H1 (cell line): Measurements from ENCODE around the gene TGM4. TPM values are rescaled to one million over a fixed set of nuclear protein-coding genes. Genes with fewer than 3 reads are reported as not detected.

Experiments
- polyA plus RNA-seq, 7 experiments: library from polyadenylated mRNA; depleted of rRNA in 3 of 7; stranded (reverse) in 5 of 7; unstranded in 2 of 7; fragments of >200 nt in 5 of 7; fragments of 200-250 nt in 2 of 7; gene quantifications; 1 replicate in 5 of 7; 2 replicates in 1 of 7; 4 replicates in 1 of 7; pipeline versions ENCODE4 v1.2.1 to v1.2.3, GENCODE V29; 2011 to 2013; ENCODE audit warnings: missing spikeins in 2 of 7, mixed read lengths in 2 of 7
- total RNA-seq: library from RNA; stranded (reverse); fragmentation: NEBNext Ultra II Directional; extraction: Animal tissue kit (Norgen Biotek cat#: 25700); gene quantifications from 2 replicates; pipeline ENCODE4 v1.2.1, GENCODE V29; 2021
- TF ChIP-seq, protein P1 (sequence below): fragments of 300-600 bp; sonication (generic); IDR thresholded peaks from 2 replicates; pipeline ENCODE4 v1.7.1; 2012; ENCODE audit warnings: low read length, moderate library complexity, mild to moderate bottlenecking, inconsistent platforms; ENCODE audit not compliant: insufficient replicate concordance

The TGM4 gene
- total and polyA plus RNA-seq, 2 of the 8 experiments (the other 6 are each of a cell fraction or from before 2014, with no cell fraction given) = 0.02 TPM; not detected in 1

DNA sequence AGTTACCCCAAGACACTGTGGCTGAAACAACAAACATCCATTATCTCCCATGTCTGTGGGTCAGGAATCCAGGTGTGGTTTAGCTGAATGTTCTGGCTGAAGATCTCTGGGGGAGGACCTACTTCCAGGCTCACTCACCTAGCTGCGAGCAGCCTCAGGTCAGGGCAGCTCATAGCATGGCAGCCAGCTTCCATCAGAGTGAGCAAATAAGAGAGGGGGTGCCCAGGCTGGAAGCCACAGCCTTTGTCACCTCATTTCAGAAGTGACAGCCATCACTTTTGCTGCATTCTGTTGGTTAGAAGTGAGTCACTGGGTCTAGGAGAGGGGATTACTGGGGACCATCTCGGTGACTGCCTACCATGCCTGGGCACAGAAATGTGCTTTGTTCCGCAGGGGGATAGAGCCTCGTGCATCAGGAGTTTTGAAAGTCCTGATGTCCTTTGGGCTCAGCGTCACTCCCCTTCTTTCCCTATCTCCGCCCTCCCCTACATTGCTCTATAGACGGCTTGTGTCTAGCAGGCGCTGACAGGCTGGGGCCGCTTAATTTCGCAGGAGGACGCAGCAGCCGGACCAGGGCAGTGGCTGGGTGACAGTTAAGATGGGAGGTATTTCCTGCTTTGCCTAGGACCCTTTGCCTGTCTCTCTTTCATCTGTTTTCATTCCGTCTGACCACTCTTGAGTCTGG lies 25.4 kb downstream of the TGM4 start (continued):
- TF ChIP-seq, protein P1, sequence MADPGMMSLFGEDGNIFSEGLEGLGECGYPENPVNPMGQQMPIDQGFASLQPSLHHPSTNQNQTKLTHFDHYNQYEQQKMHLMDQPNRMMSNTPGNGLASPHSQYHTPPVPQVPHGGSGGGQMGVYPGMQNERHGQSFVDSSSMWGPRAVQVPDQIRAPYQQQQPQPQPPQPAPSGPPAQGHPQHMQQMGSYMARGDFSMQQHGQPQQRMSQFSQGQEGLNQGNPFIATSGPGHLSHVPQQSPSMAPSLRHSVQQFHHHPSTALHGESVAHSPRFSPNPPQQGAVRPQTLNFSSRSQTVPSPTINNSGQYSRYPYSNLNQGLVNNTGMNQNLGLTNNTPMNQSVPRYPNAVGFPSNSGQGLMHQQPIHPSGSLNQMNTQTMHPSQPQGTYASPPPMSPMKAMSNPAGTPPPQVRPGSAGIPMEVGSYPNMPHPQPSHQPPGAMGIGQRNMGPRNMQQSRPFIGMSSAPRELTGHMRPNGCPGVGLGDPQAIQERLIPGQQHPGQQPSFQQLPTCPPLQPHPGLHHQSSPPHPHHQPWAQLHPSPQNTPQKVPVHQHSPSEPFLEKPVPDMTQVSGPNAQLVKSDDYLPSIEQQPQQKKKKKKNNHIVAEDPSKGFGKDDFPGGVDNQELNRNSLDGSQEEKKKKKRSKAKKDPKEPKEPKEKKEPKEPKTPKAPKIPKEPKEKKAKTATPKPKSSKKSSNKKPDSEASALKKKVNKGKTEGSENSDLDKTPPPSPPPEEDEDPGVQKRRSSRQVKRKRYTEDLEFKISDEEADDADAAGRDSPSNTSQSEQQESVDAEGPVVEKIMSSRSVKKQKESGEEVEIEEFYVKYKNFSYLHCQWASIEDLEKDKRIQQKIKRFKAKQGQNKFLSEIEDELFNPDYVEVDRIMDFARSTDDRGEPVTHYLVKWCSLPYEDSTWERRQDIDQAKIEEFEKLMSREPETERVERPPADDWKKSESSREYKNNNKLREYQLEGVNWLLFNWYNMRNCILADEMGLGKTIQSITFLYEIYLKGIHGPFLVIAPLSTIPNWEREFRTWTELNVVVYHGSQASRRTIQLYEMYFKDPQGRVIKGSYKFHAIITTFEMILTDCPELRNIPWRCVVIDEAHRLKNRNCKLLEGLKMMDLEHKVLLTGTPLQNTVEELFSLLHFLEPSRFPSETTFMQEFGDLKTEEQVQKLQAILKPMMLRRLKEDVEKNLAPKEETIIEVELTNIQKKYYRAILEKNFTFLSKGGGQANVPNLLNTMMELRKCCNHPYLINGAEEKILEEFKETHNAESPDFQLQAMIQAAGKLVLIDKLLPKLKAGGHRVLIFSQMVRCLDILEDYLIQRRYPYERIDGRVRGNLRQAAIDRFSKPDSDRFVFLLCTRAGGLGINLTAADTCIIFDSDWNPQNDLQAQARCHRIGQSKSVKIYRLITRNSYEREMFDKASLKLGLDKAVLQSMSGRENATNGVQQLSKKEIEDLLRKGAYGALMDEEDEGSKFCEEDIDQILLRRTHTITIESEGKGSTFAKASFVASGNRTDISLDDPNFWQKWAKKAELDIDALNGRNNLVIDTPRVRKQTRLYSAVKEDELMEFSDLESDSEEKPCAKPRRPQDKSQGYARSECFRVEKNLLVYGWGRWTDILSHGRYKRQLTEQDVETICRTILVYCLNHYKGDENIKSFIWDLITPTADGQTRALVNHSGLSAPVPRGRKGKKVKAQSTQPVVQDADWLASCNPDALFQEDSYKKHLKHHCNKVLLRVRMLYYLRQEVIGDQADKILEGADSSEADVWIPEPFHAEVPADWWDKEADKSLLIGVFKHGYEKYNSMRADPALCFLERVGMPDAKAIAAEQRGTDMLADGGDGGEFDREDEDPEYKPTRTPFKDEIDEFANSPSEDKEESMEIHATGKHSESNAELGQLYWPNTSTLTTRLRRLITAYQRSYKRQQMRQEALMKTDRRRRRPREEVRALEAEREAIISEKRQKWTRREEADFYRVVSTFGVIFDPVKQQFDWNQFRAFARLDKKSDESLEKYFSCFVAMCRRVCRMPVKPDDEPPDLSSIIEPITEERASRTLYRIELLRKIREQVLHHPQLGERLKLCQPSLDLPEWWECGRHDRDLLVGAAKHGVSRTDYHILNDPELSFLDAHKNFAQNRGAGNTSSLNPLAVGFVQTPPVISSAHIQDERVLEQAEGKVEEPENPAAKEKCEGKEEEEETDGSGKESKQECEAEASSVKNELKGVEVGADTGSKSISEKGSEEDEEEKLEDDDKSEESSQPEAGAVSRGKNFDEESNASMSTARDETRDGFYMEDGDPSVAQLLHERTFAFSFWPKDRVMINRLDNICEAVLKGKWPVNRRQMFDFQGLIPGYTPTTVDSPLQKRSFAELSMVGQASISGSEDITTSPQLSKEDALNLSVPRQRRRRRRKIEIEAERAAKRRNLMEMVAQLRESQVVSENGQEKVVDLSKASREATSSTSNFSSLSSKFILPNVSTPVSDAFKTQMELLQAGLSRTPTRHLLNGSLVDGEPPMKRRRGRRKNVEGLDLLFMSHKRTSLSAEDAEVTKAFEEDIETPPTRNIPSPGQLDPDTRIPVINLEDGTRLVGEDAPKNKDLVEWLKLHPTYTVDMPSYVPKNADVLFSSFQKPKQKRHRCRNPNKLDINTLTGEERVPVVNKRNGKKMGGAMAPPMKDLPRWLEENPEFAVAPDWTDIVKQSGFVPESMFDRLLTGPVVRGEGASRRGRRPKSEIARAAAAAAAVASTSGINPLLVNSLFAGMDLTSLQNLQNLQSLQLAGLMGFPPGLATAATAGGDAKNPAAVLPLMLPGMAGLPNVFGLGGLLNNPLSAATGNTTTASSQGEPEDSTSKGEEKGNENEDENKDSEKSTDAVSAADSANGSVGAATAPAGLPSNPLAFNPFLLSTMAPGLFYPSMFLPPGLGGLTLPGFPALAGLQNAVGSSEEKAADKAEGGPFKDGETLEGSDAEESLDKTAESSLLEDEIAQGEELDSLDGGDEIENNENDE = no peak
